ENCODE results near the gene RNF38.
"Not testable (repeated sequence)": the region's sequence is repeated elsewhere in the genome, so short reads cannot be mapped to it uniquely, and the experiment has no call there.

RNF38 gene

GRCh38 chr9:36409076-36409475 is 9.0 kb upstream of the RNF38 start:
- in situ Hi-C loops (cut with MboI; ENCODE audit: low sequenced_read_pairs): loop anchor here (10.0 kb wide), 1 partner anchor 326 kb away; no protein-coding TSS in a partner anchor

- in situ Hi-C loops (cut with MboI; ENCODE audit: low sequenced_read_pairs): loop anchor here (10.0 kb wide), 1 partner anchor 328 kb away; no protein-coding TSS in a partner anchor
Observed at GRCh38 chr9:36407122-36407723, 7.2 kb upstream of the RNF38 start.

GRCh38 chr9:36402536-36402935 is 2.5 kb upstream of the RNF38 start:
- in situ Hi-C loops (cut with MboI; ENCODE audit: low sequenced_read_pairs): loop anchor here (10.0 kb wide), 1 partner anchor 332 kb away; no protein-coding TSS in a partner anchor

GRCh38 chr9:36401897-36402480 is 1.9 kb upstream of the RNF38 start:
- in situ Hi-C loops (cut with MboI; ENCODE audit: low sequenced_read_pairs): loop anchor here (10.0 kb wide), 1 partner anchor 333 kb away; no protein-coding TSS in a partner anchor

- in situ Hi-C loops (cut with MboI; ENCODE audit: low sequenced_read_pairs): loop anchor here (10.0 kb wide), 1 partner anchor 334 kb away; no protein-coding TSS in a partner anchor
Observed at GRCh38 chr9:36401164-36401740, 1.2 kb upstream of the RNF38 start.

- in situ Hi-C loops (cut with MboI; ENCODE audit: low sequenced_read_pairs): loop anchor here (10.0 kb wide), 1 partner anchor 334 kb away; no protein-coding TSS in a partner anchor
Observed at GRCh38 chr9:36400332-36401163, 479 bp upstream of the RNF38 start.

GRCh38 chr9:36398745-36399144 is 1.3 kb downstream of the RNF38 start:
- in situ Hi-C loops (cut with MboI; ENCODE audit: low sequenced_read_pairs): no loop called here

- in situ Hi-C loops (cut with MboI; ENCODE audit: low sequenced_read_pairs): no loop called here
Observed at GRCh38 chr9:36396985-36397384, 3.1 kb downstream of the RNF38 start.

GRCh38 chr9:36392489-36392888 is 7.6 kb downstream of the RNF38 start:
- in situ Hi-C loops (cut with MboI; ENCODE audit: low sequenced_read_pairs): no loop called here

- in situ Hi-C loops (cut with MboI; ENCODE audit: low sequenced_read_pairs): no loop called here
Observed at GRCh38 chr9:36389590-36389989, 10.5 kb downstream of the RNF38 start.

- in situ Hi-C loops (cut with MboI; ENCODE audit: low sequenced_read_pairs): not testable (repeated sequence)
Observed at GRCh38 chr9:36386396-36386965, 13.6 kb downstream of the RNF38 start.

- in situ Hi-C loops (cut with MboI; ENCODE audit: low sequenced_read_pairs): no loop called here
Observed at GRCh38 chr9:36382484-36382883, 17.6 kb downstream of the RNF38 start.

GRCh38 chr9:36364577-36364976 is 35.5 kb downstream of the RNF38 start:
- in situ Hi-C loops (cut with MboI; ENCODE audit: low sequenced_read_pairs): no loop called here

GRCh38 chr9:36363448-36363847 is 36.6 kb downstream of the RNF38 start:
- in situ Hi-C loops (cut with MboI; ENCODE audit: low sequenced_read_pairs): no loop called here

- in situ Hi-C loops (cut with MboI; ENCODE audit: low sequenced_read_pairs): no loop called here
Observed at GRCh38 chr9:36358486-36358885, 41.6 kb downstream of the RNF38 start.

- in situ Hi-C loops (cut with MboI; ENCODE audit: low sequenced_read_pairs): no loop called here
Observed at GRCh38 chr9:36357639-36358038, 42.4 kb downstream of the RNF38 start.

GRCh38 chr9:36346569-36346968 is 53.5 kb downstream of the RNF38 start:
- in situ Hi-C loops (cut with MboI; ENCODE audit: low sequenced_read_pairs): no loop called here

- in situ Hi-C loops (cut with MboI; ENCODE audit: low sequenced_read_pairs): no loop called here
Observed at GRCh38 chr9:36345103-36345846, 54.8 kb downstream of the RNF38 start.

- in situ Hi-C loops (cut with MboI; ENCODE audit: low sequenced_read_pairs): no loop called here
Observed at GRCh38 chr9:36341936-36342577, 58.0 kb downstream of the RNF38 start.

GRCh38 chr9:36337865-36338264 is 62.2 kb downstream of the RNF38 start:
- in situ Hi-C loops (cut with MboI; ENCODE audit: low sequenced_read_pairs): no loop called here
